Measurements from ENCODE around the gene OSBP2.

OSBP2 gene

DNA sequence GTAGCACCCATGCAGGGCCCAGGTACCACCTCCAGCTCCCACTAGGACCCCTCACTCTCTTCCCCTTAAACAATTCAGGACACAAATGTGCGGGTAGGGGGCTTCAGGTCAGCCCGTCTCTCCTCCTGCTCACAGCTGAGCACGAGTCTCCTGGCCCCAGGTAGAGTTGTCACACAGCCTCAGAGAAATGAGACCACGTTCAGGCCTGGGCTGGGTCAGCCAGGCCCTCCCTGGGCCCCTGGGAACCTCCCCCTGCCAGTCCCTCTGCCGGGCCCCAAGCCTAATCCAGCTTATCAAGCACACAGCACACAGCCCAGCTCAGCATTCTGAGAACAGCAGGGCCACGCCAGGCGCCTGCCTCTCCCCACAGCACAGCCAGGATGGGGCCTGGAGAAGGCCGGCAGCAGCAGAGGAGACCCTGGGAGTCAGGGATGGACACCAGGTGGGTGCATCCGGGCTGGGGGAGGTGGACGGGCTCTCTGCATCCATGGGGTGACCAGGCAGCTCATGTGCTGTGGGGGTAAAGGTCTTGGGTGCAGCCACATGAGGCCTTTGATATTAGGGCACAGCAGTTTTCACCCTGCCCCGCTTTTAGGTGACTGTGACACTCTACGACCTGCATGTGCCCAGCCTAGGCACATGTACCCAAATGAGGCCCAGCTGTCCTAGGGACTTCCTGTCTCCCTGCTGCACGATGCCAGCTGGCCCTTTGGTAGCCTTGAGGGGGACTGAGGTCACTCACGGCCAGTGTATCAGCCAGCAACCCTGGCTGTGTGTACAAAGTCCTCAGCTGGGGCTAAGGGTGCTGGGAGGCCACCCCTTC, 186.9 kb downstream of the OSBP2 start:
- no peak for DNase-seq (ENCODE audit: low spot score)

GRCh38 chr22:30882184-30882717, 187.6 kb downstream of the OSBP2 start:
- no peak for DNase-seq (ENCODE audit: low spot score)

DNA sequence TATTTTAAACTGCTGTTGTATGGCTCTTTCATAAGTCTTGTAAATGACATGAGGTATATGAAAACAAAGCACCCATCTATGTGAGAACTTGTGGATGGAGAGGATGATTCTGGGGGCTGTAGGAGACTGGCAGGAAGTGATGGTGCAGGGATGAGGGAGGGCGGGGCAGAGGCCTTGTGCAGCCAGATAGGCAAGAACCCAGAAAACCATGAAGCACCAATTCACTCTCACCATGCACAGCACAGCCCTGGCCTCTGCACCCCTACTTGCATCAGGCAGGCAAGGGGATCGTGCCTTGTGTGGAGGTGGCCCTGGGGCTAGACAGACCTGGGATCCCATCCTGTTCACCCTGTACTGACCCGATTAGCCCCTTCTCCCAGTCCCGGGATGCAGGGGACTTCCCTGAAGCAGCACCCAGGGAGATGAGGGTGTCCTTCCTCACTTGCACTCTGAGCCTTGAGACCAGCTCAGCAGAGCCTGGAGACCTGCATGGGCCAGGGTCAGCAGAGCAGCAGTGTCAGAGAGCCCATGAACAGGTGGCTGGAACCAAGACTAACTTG, 188.4 kb downstream of the OSBP2 start:
- DNase-seq (ENCODE audit: low spot score) = no peak

GRCh38 chr22:30883586-30884145, 189.0 kb downstream of the OSBP2 start:
- DNase-seq (ENCODE audit: low spot score) = no peak

- DNase-seq (ENCODE audit: low spot score) = peak; percentile 30
Observed at GRCh38 chr22:30884211-30885000, 189.7 kb downstream of the OSBP2 start.

DNA sequence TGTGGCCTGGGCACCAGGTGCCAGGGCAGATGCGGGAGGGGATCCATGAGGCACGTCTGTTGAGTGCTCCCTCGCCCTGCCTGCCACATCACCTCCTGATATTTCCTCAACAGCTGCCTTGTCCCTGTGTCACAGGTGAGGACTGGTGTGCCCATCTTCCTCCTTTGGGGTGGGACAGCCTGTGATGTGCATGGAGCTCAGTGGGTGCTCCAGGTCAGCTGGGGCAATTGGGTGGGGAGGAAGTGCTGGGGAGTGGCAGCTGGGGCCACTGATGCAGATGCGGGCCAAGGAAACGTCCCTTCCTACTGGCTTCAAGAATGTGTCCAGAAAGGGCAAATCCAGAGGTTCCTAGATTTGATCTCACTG, 190.3 kb downstream of the OSBP2 start:
- no peak for DNase-seq (ENCODE audit: low spot score)

DNA sequence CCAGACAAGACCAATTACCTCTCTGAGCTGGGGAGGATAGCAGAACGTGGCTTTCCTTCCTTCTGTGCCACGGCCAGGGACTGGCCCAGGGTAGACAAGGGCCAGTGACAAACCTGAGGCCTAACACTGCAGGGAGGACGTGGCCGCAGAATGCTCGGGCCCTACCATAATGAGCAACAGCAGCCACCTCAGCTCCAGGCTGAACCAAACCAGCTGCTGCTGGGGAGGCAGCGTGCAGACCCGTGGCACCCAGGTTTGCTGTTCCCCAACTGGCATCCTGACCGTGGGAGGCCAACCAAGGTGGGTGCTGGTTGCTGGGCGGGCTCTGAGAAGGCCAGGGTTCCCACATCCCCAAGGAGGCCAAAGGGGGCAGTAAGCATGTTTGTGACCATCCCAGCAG, 190.9 kb downstream of the OSBP2 start:
- no peak for DNase-seq (ENCODE audit: low spot score)

DNA sequence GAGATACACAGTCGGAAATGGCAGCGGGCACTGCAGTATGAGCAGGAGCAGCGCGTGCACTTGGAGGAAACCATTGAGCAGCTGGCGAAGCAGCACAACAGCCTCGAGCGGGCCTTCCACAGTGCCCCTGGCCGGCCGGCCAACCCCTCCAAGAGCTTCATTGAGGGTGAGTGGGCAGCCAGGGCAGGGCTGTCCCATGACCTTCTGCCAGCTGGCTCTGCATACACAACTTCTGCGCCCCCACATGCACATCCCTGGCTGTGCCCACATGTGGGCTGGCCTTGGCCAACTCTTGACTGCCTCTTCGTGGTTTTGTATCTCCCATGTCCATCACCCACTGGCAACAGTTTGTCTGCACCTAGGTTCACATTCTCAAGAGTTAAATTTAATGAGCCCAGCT, 192.8 kb downstream of the OSBP2 start:
- DNase-seq (ENCODE audit: low spot score) = no peak

- no peak for DNase-seq (ENCODE audit: low spot score)
Observed at GRCh38 chr22:30887861-30888260, 193.2 kb downstream of the OSBP2 start.

DNA sequence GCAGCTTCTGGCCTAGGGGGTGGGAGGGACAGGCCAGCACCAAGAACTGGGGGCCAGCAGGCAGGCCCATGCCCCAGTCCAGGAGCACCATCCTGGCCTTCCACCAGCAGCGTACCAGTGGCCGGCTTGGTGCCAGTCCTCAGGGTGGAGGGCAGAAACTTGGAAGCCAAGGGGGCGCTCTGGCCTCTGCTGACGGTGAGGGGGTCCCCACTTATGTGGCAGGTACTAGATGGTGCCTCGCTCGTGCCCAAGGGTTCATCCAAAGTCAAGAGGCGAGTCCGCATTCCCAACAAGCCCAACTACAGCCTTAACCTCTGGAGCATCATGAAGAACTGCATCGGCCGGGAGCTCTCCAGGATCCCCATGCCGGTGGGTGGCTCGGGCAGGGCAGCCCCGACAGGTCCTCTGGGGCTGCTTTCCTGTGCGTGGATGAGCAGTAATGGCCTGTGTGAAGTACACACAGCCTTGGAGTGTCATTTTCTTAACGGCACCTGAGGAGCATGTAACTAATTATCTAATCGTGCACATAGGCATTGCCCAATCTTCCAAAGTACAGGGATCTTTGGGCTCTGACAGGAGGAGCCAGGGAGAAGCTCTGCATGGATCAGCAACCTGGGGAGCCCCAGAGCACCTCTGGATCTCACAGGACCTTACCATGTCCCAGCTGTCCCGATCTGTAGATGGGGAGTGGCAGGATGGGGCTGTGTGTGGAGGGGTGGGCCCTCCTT, 194.8 kb downstream of the OSBP2 start:
- DNase-seq (ENCODE audit: low spot score) = no peak

- DNase-seq (ENCODE audit: low spot score) = no peak
Observed at GRCh38 chr22:30889996-30890480, 195.4 kb downstream of the OSBP2 start.

DNA sequence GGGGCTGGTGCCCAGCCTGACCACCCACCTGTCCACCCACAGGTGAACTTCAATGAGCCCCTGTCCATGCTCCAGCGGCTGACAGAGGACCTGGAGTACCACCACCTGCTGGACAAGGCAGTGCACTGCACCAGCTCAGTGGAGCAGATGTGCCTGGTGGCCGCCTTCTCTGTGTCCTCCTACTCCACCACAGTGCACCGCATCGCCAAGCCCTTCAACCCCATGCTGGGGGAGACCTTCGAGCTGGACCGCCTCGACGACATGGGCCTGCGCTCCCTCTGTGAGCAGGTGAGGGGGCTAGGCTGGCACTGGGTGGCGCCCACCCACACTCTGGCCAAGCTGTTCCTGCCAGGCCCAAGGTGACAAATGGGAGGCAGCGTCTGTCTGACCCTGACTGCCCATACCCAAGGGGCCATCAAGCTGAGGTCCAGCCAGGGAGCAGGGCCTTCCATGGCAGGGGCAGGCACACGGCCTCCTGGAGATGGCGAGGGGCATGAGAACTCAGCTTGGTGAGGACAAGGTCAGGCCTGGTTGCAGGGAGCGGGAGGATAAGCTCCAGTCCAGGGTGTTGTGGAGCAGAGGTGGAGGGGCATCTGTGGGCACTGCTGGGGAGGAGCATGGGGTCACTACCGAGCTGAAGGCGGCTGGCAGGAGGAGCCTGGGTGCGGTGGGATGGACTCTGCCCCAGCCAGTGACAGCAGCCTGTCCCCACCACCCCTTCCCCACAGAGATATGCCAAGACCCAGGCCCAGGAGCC, 196.2 kb downstream of the OSBP2 start:
- DNase-seq (ENCODE audit: low spot score) = no peak

GRCh38 chr22:30891443-30891755, 196.7 kb downstream of the OSBP2 start:
- DNase-seq (ENCODE audit: low spot score) = no peak

DNA sequence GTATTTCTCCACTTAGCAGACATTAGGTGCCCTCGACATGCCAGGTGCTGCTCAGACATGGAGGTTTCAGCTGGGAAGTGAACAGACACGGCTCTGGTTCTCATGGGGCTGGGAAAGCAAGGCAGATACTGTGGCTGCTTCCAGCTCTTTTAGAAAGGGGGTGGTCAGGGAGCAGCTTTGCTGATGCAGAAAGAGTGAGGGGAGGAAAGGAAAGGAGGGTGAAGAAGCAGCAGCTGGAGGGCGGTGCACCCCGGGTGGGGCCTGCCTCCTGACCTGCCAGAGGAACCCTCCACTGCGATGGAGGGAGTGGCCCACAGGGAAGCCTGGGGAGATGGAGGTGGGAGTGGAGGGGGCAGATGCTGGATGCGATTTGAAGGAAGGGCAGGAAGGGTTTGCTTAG, 197.1 kb downstream of the OSBP2 start:
- no peak for DNase-seq (ENCODE audit: low spot score)

GRCh38 chr22:30892286-30892685, 197.6 kb downstream of the OSBP2 start:
- DNase-seq (ENCODE audit: low spot score) = no peak

GRCh38 chr22:30892731-30893221, 198.1 kb downstream of the OSBP2 start:
- DNase-seq (ENCODE audit: low spot score) = no peak

DNA sequence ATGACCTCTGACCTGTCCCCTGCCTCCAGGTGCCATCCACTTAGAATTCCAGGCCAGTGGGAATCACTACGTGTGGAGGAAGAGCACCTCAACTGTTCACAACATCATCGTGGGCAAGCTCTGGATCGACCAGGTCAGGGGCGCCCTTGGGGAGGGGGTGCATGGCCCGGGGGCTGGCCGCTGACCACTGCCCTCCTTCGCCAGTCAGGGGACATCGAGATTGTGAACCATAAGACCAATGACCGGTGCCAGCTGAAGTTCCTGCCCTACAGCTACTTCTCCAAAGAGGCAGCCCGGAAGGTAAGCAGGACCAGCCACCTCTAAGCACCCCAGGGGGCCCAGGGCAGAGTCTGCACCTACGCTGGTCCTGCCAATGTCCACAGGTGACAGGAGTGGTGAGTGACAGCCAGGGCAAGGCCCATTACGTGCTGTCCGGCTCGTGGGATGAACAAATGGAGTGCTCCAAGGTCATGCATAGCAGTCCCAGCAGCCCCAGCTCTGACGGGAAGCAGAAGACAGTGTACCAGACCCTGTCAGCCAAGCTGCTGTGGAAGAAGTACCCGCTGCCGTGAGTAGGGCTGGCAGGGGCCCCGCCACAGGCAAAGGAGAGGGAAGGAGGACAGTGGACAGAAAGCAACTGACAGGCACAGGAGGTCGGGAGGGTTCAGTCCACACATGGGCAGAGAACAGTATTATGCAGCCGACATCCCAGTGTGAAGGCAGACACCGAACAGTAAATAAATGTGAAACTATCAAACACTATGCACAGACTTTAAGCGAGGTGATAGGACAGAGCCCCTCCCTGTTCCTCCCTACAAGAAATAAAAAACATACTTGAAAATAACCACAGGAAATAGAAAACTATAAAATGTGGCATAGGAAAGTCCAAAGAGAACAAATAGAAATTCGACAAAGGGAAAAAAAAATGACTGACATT, 199.0 kb downstream of the OSBP2 start:
- DNase-seq (ENCODE audit: low spot score) = no peak

GRCh38 chr22:30894371-30894740, 199.7 kb downstream of the OSBP2 start:
- no peak for DNase-seq (ENCODE audit: low spot score)

GRCh38 chr22:30902496-30903357, 208.1 kb downstream of the OSBP2 start:
- no peak for DNase-seq (ENCODE audit: low spot score)
